Measurements from ENCODE around the gene PGM2.
"Not testable (repeated sequence)": the region's sequence is repeated elsewhere in the genome, so short reads cannot be mapped to it uniquely, and the experiment has no call there.

Gene PGM2

DNA sequence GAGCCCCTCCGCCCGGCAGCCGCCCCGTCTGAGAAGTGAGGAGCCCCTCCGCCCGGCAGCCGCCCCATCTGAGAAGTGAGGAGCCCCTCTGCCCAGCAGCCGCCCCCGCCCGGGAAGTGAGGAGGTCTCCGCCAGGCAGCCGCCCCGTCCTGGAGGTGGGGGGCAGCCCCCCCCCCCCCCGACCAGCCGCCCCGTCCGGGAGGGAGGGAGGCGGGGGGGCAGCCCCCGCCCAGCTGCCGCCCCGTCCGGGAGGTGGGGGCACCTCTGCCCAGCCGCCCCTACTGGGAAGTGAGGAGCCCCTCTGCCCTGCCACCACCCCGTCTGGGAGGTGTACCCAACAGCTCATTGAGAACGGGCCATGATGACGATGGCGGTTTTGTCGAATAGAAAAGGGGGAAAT, 6.0 kb upstream of the PGM2 start:
- not testable (repeated sequence) for H3K27me3 ChIP-seq (ENCODE audit: control insufficient read depth, insufficient read depth, low read length); H3K4me3 ChIP-seq (ENCODE audit: low read length); H3K4me1 ChIP-seq (ENCODE audit: control insufficient read depth, low read depth, low read length); H3K36me3 ChIP-seq (ENCODE audit: control insufficient read depth, low read depth, low read length); H3K9me3 ChIP-seq (ENCODE audit: control insufficient read depth, low read depth, low read length); H3K27ac ChIP-seq (ENCODE audit: low read length); H3K9ac ChIP-seq (ENCODE audit: low read length)

DNA sequence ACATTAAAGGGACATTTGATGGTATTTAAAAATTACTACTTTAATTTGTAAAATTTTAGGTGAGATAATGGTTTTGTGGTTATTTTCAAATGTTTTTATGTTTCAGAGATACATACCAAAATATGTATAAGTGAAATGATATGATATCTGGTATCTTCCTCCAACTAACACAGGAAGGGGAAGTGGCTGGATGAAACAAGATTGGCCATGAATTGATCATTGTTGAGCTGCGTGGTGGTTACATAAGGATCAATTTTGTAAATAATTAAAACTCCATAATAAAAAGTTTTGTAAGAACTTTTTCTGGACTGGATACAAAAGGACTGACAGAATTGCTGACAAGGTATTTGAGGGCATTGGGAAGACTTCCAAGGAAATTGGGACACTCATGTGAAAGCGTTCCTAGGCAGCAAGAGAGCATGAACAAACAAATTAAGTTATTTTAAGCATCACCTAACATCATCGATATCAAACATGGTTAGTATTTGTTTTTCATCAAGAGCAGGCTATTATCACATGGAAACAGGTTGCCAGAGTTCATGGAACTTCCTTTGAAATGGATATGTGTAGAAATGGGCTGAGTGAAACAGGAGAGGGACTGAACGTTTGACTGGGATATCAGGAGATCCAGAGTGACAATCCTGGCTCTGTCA, 4.4 kb upstream of the PGM2 start:
- no peak overlapping the region for H3K27ac ChIP-seq (ENCODE audit: low read length)

DNA sequence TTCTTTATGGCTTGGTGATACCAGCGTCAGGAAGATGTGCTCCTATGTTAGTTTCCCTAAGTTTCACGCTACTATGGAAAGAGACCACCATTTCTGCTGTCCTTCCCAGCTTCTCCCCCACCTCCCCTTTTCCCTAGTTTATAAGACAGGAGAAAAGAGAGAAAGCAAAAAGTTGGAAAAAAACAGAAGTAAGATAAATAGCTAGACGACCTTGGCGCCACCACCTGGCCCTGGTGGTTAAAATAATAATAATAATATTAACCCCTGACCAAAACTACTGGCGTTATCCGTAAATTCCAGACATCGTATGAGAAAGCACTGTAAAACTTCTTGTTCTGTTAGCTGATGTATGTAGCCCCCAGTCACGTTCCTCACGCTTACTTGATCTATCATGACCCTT, 985 bp upstream of the PGM2 start:
- H3K9me3 ChIP-seq (ENCODE audit: control insufficient read depth, low read depth, low read length); H3K27ac ChIP-seq (ENCODE audit: low read length); H3K4me1 ChIP-seq (ENCODE audit: control insufficient read depth, low read depth, low read length); H3K36me3 ChIP-seq (ENCODE audit: control insufficient read depth, low read depth, low read length): not testable (repeated sequence)
- H3K27me3 ChIP-seq (ENCODE audit: control insufficient read depth, insufficient read depth, low read length) = peaks cover 31% of the 10 kb centered on the region
- peak overlapping the region; percentile 71 for H3K9ac ChIP-seq (ENCODE audit: low read length)
- H3K4me3 ChIP-seq (ENCODE audit: low read length) = peak overlapping the region; percentile 85

More for the DNA sequence above, 4.4 kb upstream of the PGM2 start:
- no peak overlapping the region for H3K4me3 ChIP-seq (ENCODE audit: low read length)
- H3K9me3 ChIP-seq (ENCODE audit: control insufficient read depth, low read depth, low read length) = no peaks in the 10 kb centered on the region
- peaks cover 13% of the 10 kb centered on the region for H3K27me3 ChIP-seq (ENCODE audit: control insufficient read depth, insufficient read depth, low read length)
- no peaks in the 10 kb centered on the region for H3K4me1 ChIP-seq (ENCODE audit: control insufficient read depth, low read depth, low read length)
- no peaks in the 10 kb centered on the region for H3K36me3 ChIP-seq (ENCODE audit: control insufficient read depth, low read depth, low read length)
- H3K9ac ChIP-seq (ENCODE audit: low read length) = no peak overlapping the region

DNA sequence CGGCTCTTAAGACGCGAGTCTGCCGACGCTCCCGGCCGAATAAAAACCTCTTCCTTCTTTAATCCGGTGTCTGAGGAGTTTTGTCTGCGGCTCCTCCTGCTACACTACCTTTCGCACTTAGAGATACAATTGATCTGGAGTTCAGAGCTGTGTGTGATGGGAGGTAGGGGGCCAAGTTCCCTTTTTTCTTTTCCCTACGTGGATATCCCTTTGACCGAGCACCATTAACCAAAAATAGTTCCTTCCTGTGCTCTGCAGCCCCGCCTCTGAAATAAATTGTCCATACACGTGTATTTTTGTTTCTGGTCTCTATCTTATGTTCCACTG, 555 bp upstream of the PGM2 start:
- Histone ChIP-seq H3K27ac (ENCODE audit: low read length) (no peak overlapping the region), H3K9ac (ENCODE audit: low read length) (peak overlapping the region; percentile 71), H3K27me3 (ENCODE audit: control insufficient read depth, insufficient read depth, low read length) (peaks cover 31% of the 10 kb centered on the region), H3K4me3 (ENCODE audit: low read length) (peak overlapping the region; percentile 85), H3K4me1 (ENCODE audit: control insufficient read depth, low read depth, low read length) (peaks cover 7% of the 10 kb centered on the region), H3K9me3 (ENCODE audit: control insufficient read depth, low read depth, low read length) (no peaks in the 10 kb centered on the region), H3K36me3 (ENCODE audit: control insufficient read depth, low read depth, low read length) (peaks cover 4% of the 10 kb centered on the region)

DNA sequence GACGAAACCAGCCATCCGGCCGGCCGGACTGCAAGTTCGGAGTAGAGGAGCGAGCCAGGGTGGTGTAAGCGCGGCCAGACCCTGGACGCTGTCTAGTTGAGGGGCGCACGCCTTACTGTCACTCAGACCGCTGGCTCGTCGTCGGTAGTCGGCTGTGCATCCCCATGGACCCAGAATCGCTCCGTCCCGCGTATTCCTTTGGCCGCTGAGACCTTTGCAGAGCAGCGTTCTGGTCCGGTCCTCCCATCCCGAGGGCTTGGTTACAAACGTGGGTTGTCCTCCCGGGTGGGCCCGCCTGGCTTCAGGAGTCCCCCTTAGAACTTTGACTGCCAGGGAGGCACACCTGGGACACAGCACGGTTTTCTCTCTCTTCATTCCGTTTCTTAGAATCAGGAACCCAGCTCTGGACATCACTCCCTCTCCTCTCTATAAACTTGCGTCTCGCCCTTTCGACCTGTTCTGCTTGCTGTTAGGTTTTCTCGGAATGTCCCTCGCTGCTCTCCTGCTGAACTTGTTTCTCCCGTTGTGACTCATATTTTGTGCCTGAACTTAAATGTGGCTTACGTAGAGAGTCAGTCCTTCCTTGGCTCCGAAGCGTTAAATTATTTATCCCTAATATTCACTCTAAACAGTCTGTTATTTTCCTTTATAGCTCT, 672 bp downstream of the PGM2 start:
- peaks cover 31% of the 10 kb centered on the region for H3K27me3 ChIP-seq (ENCODE audit: control insufficient read depth, insufficient read depth, low read length)
- H3K4me1 ChIP-seq (ENCODE audit: control insufficient read depth, low read depth, low read length) = peaks cover 7% of the 10 kb centered on the region
- peaks cover 11% of the 10 kb centered on the region for H3K36me3 ChIP-seq (ENCODE audit: control insufficient read depth, low read depth, low read length)
- no peaks in the 10 kb centered on the region for H3K9me3 ChIP-seq (ENCODE audit: control insufficient read depth, low read depth, low read length)
- H3K4me3 ChIP-seq (ENCODE audit: low read length) = peak overlapping the region; percentile 85
- peak overlapping the region; percentile 71 for H3K9ac ChIP-seq (ENCODE audit: low read length)
- no peak overlapping the region for H3K27ac ChIP-seq (ENCODE audit: low read length)

DNA sequence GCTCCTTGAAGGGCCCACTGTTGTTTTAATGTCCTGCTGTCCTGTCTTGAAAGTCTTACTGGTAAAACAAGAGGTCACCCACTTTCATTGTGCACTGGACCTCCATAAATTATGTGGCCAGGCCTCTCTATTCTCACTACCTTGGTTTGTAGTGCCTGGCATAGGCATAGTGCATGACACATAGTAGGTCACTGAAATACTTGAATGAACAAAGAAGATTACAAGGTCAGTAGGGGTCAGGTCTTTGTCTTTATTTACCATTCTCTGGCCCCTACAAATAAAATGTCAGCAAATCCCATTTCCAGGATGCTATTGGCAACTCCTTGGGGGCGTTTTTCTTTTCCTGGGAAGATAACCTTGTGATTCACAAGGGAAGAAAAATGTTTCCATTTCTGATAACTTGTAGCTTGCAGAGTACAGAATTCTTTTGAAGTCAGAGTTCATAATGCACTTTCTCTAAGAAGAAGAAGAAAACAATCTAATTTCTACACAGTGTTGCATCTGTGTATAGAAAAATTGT, 1.4 kb downstream of the PGM2 start:
- Histone ChIP-seq H3K9ac (ENCODE audit: low read length) (no peak overlapping the region), H3K36me3 (ENCODE audit: control insufficient read depth, low read depth, low read length) (peaks cover 17% of the 10 kb centered on the region), H3K27me3 (ENCODE audit: control insufficient read depth, insufficient read depth, low read length) (peaks cover 31% of the 10 kb centered on the region), H3K4me3 (ENCODE audit: low read length) (peak overlapping the region; percentile 85), H3K27ac (ENCODE audit: low read length) (no peak overlapping the region), H3K4me1 (ENCODE audit: control insufficient read depth, low read depth, low read length) (peaks cover 7% of the 10 kb centered on the region), H3K9me3 (ENCODE audit: control insufficient read depth, low read depth, low read length) (no peaks in the 10 kb centered on the region)

DNA sequence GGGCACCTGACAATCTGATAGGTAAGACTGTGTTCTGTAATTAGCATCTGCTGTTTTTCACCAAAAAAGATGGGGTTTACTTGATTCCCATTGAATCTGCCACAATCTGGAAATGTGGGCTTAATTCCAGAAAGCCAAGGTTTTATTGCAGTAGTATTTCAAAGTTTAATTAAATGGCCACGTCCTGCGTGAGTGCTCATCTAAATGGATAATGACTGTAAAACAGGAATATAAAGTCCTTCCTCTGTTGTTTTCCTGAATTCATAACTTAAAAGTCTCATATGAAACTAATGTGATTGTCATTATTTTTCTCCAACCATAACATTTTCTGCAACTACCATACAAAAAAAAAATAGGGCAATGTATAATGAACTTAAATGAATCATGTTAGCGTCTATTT, 2.4 kb downstream of the PGM2 start:
- Histone ChIP-seq H3K9me3 (ENCODE audit: control insufficient read depth, low read depth, low read length) (no peaks in the 10 kb centered on the region), H3K9ac (ENCODE audit: low read length) (no peak overlapping the region), H3K27me3 (ENCODE audit: control insufficient read depth, insufficient read depth, low read length) (peaks cover 31% of the 10 kb centered on the region), H3K27ac (ENCODE audit: low read length) (no peak overlapping the region), H3K4me1 (ENCODE audit: control insufficient read depth, low read depth, low read length) (peaks cover 7% of the 10 kb centered on the region), H3K36me3 (ENCODE audit: control insufficient read depth, low read depth, low read length) (peaks cover 17% of the 10 kb centered on the region), H3K4me3 (ENCODE audit: low read length) (no peak overlapping the region)

DNA sequence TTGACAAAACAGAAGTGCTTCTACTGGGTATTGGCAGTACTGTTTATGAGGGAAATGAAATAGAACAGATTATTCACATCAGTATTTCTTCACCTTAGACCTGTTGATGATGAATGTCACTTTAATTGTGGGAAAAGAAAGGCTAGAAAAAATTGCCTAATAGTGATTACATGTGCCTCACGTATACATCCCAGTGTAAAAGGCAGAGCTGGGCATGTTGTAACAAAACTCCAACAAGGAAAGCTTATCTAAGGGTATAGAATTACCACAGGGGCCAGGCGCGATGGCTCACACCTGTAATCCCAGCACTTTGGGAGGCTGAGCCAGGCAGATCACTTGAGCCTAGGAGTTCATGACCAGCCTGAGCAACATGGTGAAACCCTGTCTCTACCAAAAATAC, 4.2 kb downstream of the PGM2 start:
- Histone ChIP-seq H3K27me3 (ENCODE audit: control insufficient read depth, insufficient read depth, low read length) (peaks cover 22% of the 10 kb centered on the region), H3K9me3 (ENCODE audit: control insufficient read depth, low read depth, low read length) (no peaks in the 10 kb centered on the region), H3K27ac (ENCODE audit: low read length) (no peak overlapping the region), H3K36me3 (ENCODE audit: control insufficient read depth, low read depth, low read length) (peaks cover 24% of the 10 kb centered on the region), H3K4me1 (ENCODE audit: control insufficient read depth, low read depth, low read length) (peaks cover 7% of the 10 kb centered on the region), H3K4me3 (ENCODE audit: low read length) (no peak overlapping the region), H3K9ac (ENCODE audit: low read length) (no peak overlapping the region)

DNA sequence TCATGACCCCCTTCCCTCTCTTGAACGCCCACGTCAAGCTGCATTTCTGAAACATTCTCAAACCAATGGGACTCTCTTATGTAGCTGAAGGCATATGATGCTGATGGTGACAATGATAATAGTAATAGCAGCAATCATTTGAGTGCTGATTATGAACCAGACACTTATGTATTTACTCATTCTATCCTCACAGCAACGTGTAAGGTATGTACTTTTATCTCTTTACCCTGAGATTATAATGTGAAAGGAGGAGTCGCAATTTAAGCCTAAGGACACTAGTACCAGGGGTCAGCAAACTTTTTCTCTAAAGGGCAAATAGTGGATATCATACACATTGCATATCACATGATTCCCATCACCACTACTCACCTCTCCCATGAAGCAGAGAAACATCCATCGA, 8.5 kb downstream of the PGM2 start:
- Histone ChIP-seq H3K9me3 (ENCODE audit: control insufficient read depth, low read depth, low read length) (no peaks in the 10 kb centered on the region), H3K27ac (ENCODE audit: low read length) (no peak overlapping the region), H3K36me3 (ENCODE audit: control insufficient read depth, low read depth, low read length) (peaks cover 44% of the 10 kb centered on the region), H3K9ac (ENCODE audit: low read length) (no peak overlapping the region), H3K4me3 (ENCODE audit: low read length) (no peak overlapping the region), H3K4me1 (ENCODE audit: control insufficient read depth, low read depth, low read length) (no peaks in the 10 kb centered on the region), H3K27me3 (ENCODE audit: control insufficient read depth, insufficient read depth, low read length) (no peaks in the 10 kb centered on the region)

DNA sequence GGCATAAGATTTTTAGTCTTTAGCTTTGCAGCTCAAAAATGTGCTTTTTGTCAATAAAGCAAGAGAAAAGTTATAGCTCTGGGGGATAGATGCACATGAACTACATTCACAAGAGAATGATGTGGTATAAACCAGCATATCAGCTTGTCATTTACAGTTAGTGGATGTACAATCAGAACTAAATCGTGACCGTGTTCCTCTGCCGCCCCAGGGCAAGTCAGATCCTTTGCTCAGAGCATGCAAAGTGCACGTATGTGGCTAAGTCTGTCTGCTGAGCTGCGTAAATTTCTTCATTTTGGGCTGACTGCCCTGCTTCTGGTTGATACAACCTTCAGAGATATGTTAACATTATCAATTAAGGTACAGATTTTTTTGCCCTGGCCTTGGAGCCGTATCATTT, 9.3 kb downstream of the PGM2 start:
- Histone ChIP-seq H3K27me3 (ENCODE audit: control insufficient read depth, insufficient read depth, low read length) (no peaks in the 10 kb centered on the region), H3K9me3 (ENCODE audit: control insufficient read depth, low read depth, low read length) (no peaks in the 10 kb centered on the region), H3K4me1 (ENCODE audit: control insufficient read depth, low read depth, low read length) (no peaks in the 10 kb centered on the region), H3K9ac (ENCODE audit: low read length) (no peak overlapping the region), H3K27ac (ENCODE audit: low read length) (no peak overlapping the region), H3K36me3 (ENCODE audit: control insufficient read depth, low read depth, low read length) (peaks cover 43% of the 10 kb centered on the region), H3K4me3 (ENCODE audit: low read length) (no peak overlapping the region)

DNA sequence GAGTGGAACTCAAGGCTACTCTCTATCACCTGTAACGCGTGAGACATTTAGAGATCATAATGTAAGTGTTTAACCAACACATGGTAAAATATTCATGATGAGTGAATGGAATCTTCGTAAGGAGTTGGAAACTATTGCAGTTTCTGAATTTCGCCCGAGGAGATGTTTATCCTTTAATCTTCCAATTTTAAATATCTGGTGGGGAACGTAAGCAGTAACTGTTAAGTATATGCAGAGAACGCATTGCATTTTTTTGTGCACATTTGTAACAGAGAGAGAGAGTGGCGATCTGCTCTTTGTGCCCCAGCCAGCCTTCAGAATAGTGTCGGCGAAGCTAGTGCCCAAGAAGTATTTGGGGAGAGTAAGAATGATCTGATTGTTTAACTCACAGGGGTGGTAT, 9.8 kb downstream of the PGM2 start:
- no peak overlapping the region for H3K9ac ChIP-seq (ENCODE audit: low read length)
- H3K27ac ChIP-seq (ENCODE audit: low read length) = no peak overlapping the region
- no peaks in the 10 kb centered on the region for H3K9me3 ChIP-seq (ENCODE audit: control insufficient read depth, low read depth, low read length)
- no peaks in the 10 kb centered on the region for H3K27me3 ChIP-seq (ENCODE audit: control insufficient read depth, insufficient read depth, low read length)
- no peaks in the 10 kb centered on the region for H3K4me1 ChIP-seq (ENCODE audit: control insufficient read depth, low read depth, low read length)
- H3K4me3 ChIP-seq (ENCODE audit: low read length) = no peak overlapping the region
- H3K36me3 ChIP-seq (ENCODE audit: control insufficient read depth, low read depth, low read length) = peaks cover 44% of the 10 kb centered on the region

DNA sequence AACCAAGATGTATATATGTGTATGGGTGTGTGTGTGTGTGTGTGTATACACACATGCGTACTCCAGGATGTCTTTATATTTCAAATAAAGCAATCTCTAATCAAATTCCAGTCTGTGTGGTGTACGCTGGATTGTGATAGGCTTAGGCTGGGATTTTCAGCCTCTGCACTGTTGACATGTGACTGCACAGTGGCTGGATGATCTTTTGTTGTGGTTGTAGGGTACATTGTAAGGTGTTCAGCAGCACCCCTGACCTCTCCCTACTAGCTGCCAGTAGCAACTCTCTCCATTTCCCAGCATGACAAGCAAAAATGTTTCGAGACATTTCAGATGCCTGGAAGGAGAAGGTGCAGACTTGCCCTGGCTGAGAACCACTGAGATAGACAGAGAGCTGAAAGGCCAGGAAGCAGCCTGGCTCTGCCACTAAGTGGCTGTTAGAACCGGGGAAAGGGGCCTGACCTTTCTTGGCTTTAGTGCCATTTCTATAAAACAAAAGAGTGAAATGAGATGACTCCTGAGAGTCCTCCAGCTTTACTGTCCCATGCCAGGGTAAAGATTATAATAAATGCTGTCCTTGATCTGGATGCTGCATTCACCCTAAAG, 10.5 kb downstream of the PGM2 start:
- Histone ChIP-seq H3K36me3 (ENCODE audit: control insufficient read depth, low read depth, low read length) (peaks cover 41% of the 10 kb centered on the region), H3K4me3 (ENCODE audit: low read length) (no peak overlapping the region), H3K9me3 (ENCODE audit: control insufficient read depth, low read depth, low read length) (no peaks in the 10 kb centered on the region), H3K27ac (ENCODE audit: low read length) (no peak overlapping the region), H3K4me1 (ENCODE audit: control insufficient read depth, low read depth, low read length) (no peaks in the 10 kb centered on the region), H3K27me3 (ENCODE audit: control insufficient read depth, insufficient read depth, low read length) (no peaks in the 10 kb centered on the region), H3K9ac (ENCODE audit: low read length) (no peak overlapping the region)

Measured in iPS-18a (cell line).